ENCODE results near the gene FASTK. TPM values are rescaled to one million over a fixed set of nuclear protein-coding genes. Genes with fewer than 3 reads are reported as not detected.

FASTK gene
- total RNA-seq, 1 donor from 2014 or later = 89.8 TPM

- peak within 1 kb of the TSS; percentile 71 for H3K4me3 ChIP-seq (ENCODE audit: low read depth, low read length)
- TF ChIP-seq CTCF (conservative IDR thresholded peaks at IDR 0.05; ENCODE audit: low read depth, low read length) = peak; percentile 51
- DNase-seq (ENCODE audit: low read depth) = no peak
Observed at GRCh38 chr7:151059367-151060112, 21.1 kb downstream of the FASTK start, which contains the start of gene SLC4A2. TSS of gene SLC4A2 (plus strand) at chr7:151059589. CDS start at chr7:151061988, 2,399 bp downstream.

DNA sequence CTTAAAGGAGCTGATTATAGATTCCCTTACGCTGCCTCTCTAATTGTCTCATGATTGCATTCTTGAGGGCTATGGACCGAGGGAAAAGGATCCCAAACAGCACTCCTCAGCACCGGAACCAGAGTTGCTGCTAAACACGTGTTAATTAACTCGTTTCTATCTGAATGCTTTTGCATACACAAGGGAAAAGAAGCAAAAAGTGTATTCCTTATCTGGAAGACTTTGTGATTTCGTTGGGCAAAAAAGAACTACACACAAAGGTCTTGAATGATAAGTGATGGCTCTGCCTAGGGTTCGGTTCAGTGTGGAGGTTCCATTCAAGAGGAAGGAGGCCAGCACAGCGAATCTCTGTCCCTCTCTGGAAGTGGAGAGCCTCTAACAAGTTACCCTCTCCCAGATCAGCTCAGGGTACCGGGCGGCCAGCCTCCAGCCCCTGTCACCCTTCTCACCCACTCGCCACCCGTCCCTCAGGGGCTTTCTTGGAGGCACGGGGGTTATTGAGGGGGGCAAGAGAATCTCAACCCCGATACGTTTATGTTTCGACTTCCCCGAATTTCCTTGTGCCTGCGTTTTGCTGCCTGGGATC is 21.7 kb downstream of the FASTK start:
- no peak for DNase-seq (ENCODE audit: low read depth)
- H3K4me3 ChIP-seq (ENCODE audit: low read depth, low read length) = peak overlapping the region; percentile 71
- no peak for TF ChIP-seq CTCF (conservative IDR thresholded peaks at IDR 0.05; ENCODE audit: low read depth, low read length)

DNA sequence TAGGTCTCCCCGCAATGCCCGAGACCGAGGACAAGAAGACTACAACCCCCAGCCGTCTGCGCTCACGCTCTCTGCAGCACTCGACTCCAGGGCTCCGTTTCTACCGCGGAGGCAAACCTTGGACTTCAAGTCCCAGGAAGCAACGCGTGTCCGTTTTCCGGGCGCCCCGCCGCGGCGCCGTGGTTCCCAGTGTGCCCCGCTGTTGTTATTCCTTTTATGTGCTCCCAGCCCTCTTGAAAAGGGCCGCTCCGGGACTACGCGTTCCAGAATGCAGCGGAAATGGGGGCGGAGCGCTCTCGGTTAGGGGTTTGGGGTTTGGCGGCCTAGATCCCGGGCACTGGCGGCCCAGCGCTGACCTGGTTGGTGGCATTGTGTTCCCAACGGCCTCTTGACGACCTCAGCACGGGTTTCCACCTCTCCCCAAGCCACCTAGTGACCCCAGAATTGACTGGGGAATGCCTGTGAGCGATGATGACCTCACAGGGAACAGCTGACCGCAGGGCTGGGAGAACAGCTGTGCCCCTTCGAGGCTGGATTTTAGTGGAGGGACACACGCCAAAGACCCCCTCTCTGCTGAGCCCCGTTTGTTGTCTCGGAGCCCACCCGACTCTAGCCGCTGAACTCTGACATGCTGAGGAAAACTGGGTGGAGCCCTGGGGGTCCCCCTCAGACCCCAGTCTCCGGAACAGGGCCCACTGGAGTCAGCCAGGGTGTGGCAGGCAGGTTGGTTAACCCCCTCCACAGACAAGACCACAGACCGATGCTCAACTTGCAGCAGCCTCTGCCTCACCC is 22.4 kb downstream of the FASTK start:
- TF ChIP-seq CTCF (conservative IDR thresholded peaks at IDR 0.05; ENCODE audit: low read depth, low read length) = no peak
- peak overlapping the region; percentile 71 for H3K4me3 ChIP-seq (ENCODE audit: low read depth, low read length)
- DNase-seq (ENCODE audit: low read depth) = peak; percentile 95

DNA sequence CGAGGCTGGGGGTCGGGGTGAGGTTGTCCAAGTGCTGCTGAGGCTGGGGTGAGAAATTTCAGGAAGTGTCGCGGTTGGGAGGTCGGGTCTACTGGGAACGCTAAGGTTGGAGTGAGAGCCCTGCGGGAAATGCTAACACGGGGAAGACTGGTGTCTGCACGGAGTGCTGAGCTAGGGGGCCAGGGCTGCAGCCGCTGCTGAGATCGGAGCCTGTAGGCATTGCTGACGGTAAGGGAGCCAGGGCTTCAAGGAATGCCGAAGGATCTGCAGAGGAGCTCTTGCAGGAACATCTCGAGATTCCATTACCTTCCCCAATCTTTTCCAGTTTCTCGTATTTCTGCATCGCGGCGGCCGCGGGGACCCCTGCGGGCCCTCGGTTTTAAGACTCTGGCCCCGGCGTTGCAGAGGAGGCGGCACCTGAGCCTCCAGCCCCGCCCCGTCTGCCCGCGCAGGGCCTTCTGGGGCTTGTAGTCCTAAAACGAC is 23.1 kb downstream of the FASTK start, which contains the start of gene CDK5:
Gene CDK5 (minus strand): TSS at position 392 of the 483 bp plus-strand sequence. CDS start 49 bp downstream, at position 343.
- peak within 1 kb of the TSS; percentile 71 for H3K4me3 ChIP-seq (ENCODE audit: low read depth, low read length)
- no peak for DNase-seq (ENCODE audit: low read depth)
- no peak for TF ChIP-seq CTCF (conservative IDR thresholded peaks at IDR 0.05; ENCODE audit: low read depth, low read length)

DNA sequence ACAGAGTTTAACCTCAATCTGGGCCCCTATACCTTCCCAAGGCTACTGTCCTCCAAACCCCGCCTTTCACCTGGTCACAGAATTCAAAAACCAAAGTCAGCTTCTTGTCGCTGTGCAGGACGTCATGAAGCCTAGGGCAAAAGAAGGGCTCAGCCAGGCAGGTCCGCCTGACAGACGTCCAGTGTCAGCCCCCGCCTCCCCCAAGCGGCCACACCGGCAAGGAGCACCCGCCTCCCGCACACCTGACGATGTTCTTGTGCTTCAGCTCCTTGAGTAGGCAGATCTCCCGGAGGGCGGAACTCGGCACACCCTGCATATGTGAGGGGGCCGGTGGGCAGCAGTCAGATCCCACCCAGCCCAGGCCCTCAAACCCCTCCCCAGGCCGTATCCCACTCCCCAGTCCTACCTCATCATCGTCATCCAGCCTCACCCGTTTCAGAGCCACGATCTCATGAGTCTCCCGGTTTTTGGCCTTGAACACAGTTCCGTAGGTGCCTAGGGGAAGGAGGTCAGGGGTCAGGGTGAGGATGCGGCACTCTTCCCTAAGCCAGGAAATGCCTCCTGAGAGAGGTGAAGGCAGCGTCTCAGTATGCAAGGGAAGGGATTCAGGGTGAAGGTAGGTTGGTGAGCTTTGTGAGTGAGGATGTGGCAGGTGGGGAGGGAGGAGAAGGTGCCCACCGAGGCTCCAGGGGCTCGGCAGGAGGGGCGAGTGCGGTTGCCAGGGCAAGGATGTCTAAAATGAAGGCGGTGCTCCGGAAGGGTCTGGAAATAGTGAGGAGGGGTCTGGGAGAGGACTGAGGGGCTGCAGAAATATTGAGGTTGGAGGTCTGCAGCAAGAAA is 23.7 kb downstream of the FASTK start:
- TF ChIP-seq CTCF (conservative IDR thresholded peaks at IDR 0.05; ENCODE audit: low read depth, low read length) = no peak
- peak overlapping the region; percentile 71 for H3K4me3 ChIP-seq (ENCODE audit: low read depth, low read length)
- DNase-seq (ENCODE audit: low read depth) = no peak

- TF ChIP-seq CTCF (conservative IDR thresholded peaks at IDR 0.05; ENCODE audit: low read depth, low read length) = no peak
- DNase-seq (ENCODE audit: low read depth) = no peak
- no peak overlapping the region for H3K4me3 ChIP-seq (ENCODE audit: low read depth, low read length)
Observed at GRCh38 chr7:151056283-151056665, 24.3 kb downstream of the FASTK start.
